Activated CD4-positive, CD25-positive, alpha-beta regulatory T cell treated with anti-CD3 and anti-CD28 coated beads, Interleukin-2, amount 50 U/mL, for 16 hours (primary cell): ENCODE measurements around the gene SLC22A5.

Experiments
- DNase-seq: peaks from one replicate; pipeline ENCODE4 v3.0.0-alpha.2; 2020; ENCODE audit warnings: low read depth, low spot score

The SLC22A5 gene

DNA sequence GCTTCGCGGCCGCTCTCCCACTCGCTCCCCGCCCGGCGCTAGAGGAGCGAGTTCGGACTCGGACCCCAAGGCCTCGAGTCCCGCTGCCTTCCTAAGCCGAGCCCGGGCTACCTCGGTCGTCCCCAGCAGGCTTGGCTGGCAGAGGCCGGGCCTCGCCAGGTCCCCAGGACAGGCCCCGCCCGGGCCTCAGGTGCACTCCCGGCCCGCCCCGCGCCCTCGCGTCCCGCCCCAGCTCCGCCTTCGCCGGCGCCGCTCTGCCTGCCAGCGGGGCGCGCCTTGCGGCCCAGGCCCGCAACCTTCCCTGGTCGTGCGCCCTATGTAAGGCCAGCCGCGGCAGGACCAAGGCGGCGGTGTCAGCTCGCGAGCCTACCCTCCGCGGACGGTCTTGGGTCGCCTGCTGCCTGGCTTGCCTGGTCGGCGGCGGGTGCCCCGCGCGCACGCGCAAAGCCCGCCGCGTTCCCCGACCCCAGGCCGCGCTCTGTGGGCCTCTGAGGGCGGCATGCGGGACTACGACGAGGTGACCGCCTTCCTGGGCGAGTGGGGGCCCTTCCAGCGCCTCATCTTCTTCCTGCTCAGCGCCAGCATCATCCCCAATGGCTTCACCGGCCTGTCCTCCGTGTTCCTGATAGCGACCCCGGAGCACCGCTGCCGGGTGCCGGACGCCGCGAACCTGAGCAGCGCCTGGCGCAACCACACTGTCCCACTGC, at the start of gene SLC22A5:
SLC22A5 (plus strand) TSS at position 237 of the 707 bp plus-strand sequence; CDS start at position 500, 263 bp downstream.
- peak; percentile 39 for DNase-seq

DNA sequence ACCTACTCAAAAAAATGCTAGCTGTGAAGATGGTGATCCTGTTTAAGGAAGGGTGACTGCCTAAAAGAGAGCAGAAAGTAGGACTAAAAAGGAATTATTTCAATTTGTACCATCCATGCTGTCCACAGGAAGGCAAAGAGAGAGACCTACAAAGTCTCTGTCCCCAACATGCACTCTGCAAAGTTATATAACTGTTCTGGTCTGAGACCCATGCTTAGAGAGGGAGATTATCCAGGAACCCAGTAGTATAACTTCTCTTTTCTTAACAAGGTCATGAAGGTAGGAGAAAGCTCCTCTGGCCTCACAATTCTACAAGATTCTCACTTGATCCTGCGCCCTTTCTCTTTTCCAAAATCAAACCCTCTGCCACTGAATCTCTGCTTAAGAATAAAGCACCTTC, 49.5 kb upstream of the SLC22A5 start:
- DNase-seq: no peak

- no peak for DNase-seq
These were observed 48.3 kb upstream of the SLC22A5 start for GRCh38 chr5:132321109-132321721.

DNA sequence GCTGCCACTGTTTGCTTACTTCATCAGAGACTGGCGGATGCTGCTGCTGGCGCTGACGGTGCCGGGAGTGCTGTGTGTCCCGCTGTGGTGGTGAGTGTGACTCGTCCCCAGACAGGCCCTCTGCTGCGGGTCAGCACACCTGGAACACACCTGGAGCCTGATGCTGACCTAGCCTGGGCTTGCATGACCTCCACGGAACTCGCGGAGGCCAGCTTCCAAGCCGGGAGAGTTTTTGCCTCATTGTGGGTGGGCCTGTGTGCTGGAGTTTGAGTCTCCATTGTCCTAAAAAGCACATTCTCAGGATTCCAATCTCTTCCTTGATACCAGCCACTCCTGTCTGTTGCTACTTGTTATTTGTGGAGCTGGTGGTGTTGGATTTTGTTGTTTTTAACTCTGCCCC, 47.2 kb upstream of the SLC22A5 start:
- DNase-seq: no peak

GRCh38 chr5:132323202-132323601, 46.3 kb upstream of the SLC22A5 start:
- DNase-seq: no peak

DNA sequence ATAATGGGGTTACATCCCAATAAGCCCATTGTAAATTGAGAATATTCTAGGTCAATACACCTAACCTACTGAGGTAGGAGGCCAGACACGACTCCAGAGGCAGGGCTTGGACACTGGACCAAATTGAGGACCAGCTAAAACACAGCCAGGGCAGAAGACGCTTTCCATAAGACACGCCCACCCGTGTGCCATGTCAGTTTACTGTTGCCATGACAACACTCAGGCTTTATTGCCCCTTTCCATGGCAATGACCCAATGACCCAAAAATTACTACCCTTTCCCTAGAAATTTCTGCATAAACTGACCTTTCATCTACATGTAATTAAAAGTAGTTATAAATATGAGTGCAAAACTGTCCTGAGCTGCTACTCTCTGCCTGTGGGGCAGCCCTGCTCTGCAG, 43.8 kb upstream of the SLC22A5 start:
- DNase-seq: no peak

GRCh38 chr5:132327252-132327955, 42.1 kb upstream of the SLC22A5 start:
- no peak for DNase-seq

DNA sequence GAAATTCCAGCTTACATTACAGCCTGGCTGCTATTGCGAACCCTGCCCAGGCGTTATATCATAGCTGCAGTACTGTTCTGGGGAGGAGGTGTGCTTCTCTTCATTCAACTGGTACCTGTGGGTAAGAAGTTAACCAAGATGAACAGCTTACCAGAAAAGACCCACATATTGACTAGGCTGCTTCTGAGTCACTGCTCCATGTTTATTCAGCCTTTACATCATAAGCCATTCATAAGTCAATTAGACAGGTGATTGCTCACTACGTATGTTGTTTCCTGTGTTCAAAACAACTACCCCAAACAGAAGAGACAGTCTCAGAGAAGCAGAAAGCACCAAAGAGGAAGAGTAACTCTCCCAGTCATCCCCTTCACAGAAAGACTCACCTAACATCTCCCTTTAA, 34.7 kb upstream of the SLC22A5 start:
- no peak for DNase-seq

DNA sequence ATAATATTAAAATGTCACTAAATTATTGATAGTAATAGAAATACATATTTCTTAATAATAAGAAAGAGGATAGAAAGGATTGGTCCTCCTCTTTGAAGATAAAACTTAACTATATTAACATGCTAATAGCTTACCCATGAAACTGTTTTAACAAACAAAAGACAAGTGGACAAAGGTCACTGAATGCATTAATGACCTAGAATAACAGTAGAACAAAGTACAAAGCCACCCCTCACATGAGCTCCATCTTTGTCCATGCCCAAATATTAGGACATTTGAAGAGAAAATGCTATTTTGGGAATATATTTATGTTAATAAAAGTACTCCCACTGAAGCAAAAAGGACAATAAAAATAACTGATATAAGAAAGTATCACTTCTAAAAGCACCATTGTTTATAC, 34.1 kb upstream of the SLC22A5 start:
- DNase-seq: no peak

DNA sequence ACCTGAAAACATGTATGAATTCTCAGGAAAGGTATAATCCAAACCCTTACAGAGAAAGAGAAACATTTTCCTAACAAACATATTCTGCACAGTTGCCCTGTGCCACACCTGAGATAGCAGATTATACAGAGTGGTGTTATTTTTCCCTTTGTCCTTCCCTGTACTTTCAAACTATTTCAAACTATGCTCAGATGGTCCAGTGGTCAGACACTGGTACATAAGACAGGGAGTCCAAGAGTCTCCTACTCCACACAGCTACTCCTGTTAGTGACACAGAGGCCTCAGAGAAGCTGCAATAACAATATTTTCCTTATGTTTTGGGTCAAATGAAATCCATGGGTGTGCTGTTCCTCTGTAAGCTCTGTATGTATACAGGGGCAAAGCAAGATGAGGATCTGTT, 30.0 kb upstream of the SLC22A5 start:
- no peak for DNase-seq

- DNase-seq: no peak
These were observed 27.0 kb upstream of the SLC22A5 start for GRCh38 chr5:132342291-132343180.

- no peak for DNase-seq
These were observed 24.6 kb upstream of the SLC22A5 start for GRCh38 chr5:132344775-132345514.

DNA sequence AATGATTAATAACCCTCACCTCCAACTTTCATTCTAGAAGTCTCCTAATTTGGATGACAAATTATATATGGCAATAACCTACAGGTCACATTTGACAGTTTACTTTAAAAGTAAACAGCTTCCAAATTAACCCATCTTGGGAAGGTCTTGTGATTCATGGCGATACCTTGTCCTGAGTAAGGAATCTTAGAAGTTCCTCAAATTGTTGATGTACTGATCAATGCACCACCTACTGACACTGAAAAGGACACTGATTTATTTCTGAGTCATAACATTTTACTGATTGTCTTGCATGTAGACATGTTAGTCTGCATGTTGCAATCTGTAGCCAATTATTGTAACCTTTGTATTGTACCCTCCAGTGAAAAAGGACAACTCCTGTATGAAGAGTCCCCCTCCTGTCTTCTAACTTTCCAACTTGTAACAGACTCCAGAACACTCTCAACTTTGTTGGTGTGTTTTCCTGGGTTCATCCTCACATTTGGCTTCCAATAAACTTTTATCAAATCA, 16.0 kb upstream of the SLC22A5 start:
- DNase-seq: no peak

- no peak for DNase-seq
These were observed 14.9 kb upstream of the SLC22A5 start for GRCh38 chr5:132354381-132355139.

GRCh38 chr5:132355140-132355765, 14.3 kb upstream of the SLC22A5 start:
- no peak for DNase-seq

GRCh38 chr5:132358775-132359174, 10.7 kb upstream of the SLC22A5 start:
- DNase-seq: no peak

GRCh38 chr5:132362086-132362485, 7.4 kb upstream of the SLC22A5 start:
- no peak for DNase-seq

GRCh38 chr5:132363431-132364112, 5.9 kb upstream of the SLC22A5 start:
- DNase-seq: no peak

GRCh38 chr5:132364319-132364718, 5.2 kb upstream of the SLC22A5 start:
- DNase-seq: no peak
